ENCODE data around the gene SDR42E2. TPM values are rescaled to one million over a fixed set of nuclear protein-coding genes. Genes with fewer than 3 reads are reported as not detected.

The SDR42E2 gene
- polyA plus RNA-seq (2012; ENCODE audit: insufficient read length, low read depth): not detected

- TF ChIP-seq FOXP2 (optimal IDR thresholded peaks at IDR 0.05; ENCODE audit: borderline replicate concordance, extremely low read depth, extremely low read length, insufficient read depth) (no peak), TAF1 (IDR thresholded peaks at IDR 0.05; ENCODE audit: borderline replicate concordance, insufficient read depth, low read length) (no peak), REST (IDR thresholded peaks at IDR 0.05; ENCODE audit: insufficient read depth in 1 of 2, low read depth in 2 of 2, low read length in 2 of 2) (no peak), POLR2AphosphoS5 (IDR thresholded peaks at IDR 0.05; ENCODE audit: low read depth, low read length) (no peak), SIN3A (IDR thresholded peaks at IDR 0.05; ENCODE audit: borderline replicate concordance, insufficient read depth, low read length) (no peak)
These were observed at the start of gene SDR42E2 for GRCh38 chr16:22161999-22162655. TSS of gene SDR42E2 (plus strand) at chr16:22162506. CDS start at chr16:22165583, 3,077 bp downstream.

GRCh38 chr16:22116095-22116700, 46.1 kb upstream of the SDR42E2 start:
- TF ChIP-seq SIN3A (IDR thresholded peaks at IDR 0.05; ENCODE audit: borderline replicate concordance, insufficient read depth, low read length): no peak
- TF ChIP-seq POLR2AphosphoS5 (IDR thresholded peaks at IDR 0.05; ENCODE audit: low read depth, low read length): no peak
- no peak for TF ChIP-seq TAF1 (IDR thresholded peaks at IDR 0.05; ENCODE audit: borderline replicate concordance, insufficient read depth, low read length)
- no peak for TF ChIP-seq REST (IDR thresholded peaks at IDR 0.05; ENCODE audit: insufficient read depth in 1 of 2, low read depth in 2 of 2, low read length in 2 of 2)
- no peak for TF ChIP-seq FOXP2 (optimal IDR thresholded peaks at IDR 0.05; ENCODE audit: borderline replicate concordance, extremely low read depth, extremely low read length, insufficient read depth)

GRCh38 chr16:22117609-22118008, 44.7 kb upstream of the SDR42E2 start:
- TF ChIP-seq TAF1 (IDR thresholded peaks at IDR 0.05; ENCODE audit: borderline replicate concordance, insufficient read depth, low read length): no peak
- TF ChIP-seq SIN3A (IDR thresholded peaks at IDR 0.05; ENCODE audit: borderline replicate concordance, insufficient read depth, low read length): no peak
- TF ChIP-seq FOXP2 (optimal IDR thresholded peaks at IDR 0.05; ENCODE audit: borderline replicate concordance, extremely low read depth, extremely low read length, insufficient read depth): no peak
- TF ChIP-seq POLR2AphosphoS5 (IDR thresholded peaks at IDR 0.05; ENCODE audit: low read depth, low read length): no peak
- TF ChIP-seq REST (IDR thresholded peaks at IDR 0.05; ENCODE audit: insufficient read depth in 1 of 2, low read depth in 2 of 2, low read length in 2 of 2): no peak

GRCh38 chr16:22120440-22120839, 41.9 kb upstream of the SDR42E2 start:
- TF ChIP-seq REST (IDR thresholded peaks at IDR 0.05; ENCODE audit: insufficient read depth in 1 of 2, low read depth in 2 of 2, low read length in 2 of 2) (no peak), FOXP2 (optimal IDR thresholded peaks at IDR 0.05; ENCODE audit: borderline replicate concordance, extremely low read depth, extremely low read length, insufficient read depth) (no peak), POLR2AphosphoS5 (IDR thresholded peaks at IDR 0.05; ENCODE audit: low read depth, low read length) (no peak), SIN3A (IDR thresholded peaks at IDR 0.05; ENCODE audit: borderline replicate concordance, insufficient read depth, low read length) (no peak), TAF1 (IDR thresholded peaks at IDR 0.05; ENCODE audit: borderline replicate concordance, insufficient read depth, low read length) (no peak)

Measured in PFSK-1 (cell line).